IPS-15b (cell line): ENCODE results near the gene GNAT1.

ENCODE experiments used
- H3K27me3 ChIP-seq: one replicate; pipeline ENCODE4 v1.6.1; 2013; ENCODE audit warnings: low read length; ENCODE audit not compliant: control insufficient read depth, insufficient read depth
- H3K36me3 ChIP-seq: one replicate; pipeline ENCODE4 v1.6.1; 2013; ENCODE audit warnings: low read length; ENCODE audit not compliant: control insufficient read depth, insufficient read depth
- H3K4me1 ChIP-seq: one replicate; pipeline ENCODE4 v1.6.1; 2013; ENCODE audit warnings: mild to moderate bottlenecking, low read length; ENCODE audit not compliant: control insufficient read depth, insufficient read depth
- H3K4me3 ChIP-seq: one replicate; pipeline ENCODE4 v1.5.1; 2013; ENCODE audit warnings: low read depth, low read length
- H3K9ac ChIP-seq: one replicate; pipeline ENCODE4 v1.6.1; 2013; ENCODE audit warnings: low read depth, mild to moderate bottlenecking, low read length
- H3K9me3 ChIP-seq: one replicate; pipeline ENCODE4 v1.6.1; 2013; ENCODE audit warnings: mild to moderate bottlenecking, low read length; ENCODE audit not compliant: control insufficient read depth, insufficient read depth

The GNAT1 gene

DNA sequence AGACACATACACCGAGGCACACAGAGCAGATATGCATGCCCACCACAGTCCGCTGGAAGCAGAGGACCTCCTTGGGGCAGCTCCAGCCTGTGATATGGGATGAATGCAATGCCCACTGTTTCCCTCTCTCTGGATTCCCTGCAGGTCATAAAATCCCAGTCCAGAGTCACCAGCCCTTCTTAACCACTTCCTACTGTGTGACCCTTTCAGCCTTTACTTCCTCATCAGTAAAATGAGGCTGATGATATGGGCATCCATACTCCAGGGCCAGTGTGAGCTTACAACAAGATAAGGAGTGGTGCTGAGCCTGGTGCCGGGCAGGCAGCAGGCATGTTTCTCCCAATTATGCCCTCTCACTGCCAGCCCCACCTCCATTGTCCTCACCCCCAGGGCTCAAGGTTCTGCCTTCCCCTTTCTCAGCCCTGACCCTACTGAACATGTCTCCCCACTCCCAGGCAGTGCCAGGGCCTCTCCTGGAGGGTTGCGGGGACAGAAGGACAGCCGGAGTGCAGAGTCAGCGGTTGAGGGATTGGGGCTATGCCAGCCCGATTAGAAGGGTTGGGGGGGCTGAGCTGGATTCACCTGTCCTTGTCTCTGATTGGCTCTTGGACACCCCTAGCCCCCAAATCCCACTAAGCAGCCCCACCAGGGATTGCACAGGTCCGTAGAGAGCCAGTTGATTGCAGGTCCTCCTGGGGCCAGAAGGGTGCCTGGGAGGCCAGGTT, at the start of gene GNAT1:
GNAT1 (plus strand) TSS at position 675 of the 725 bp plus-strand sequence. CDS start 116 bp downstream, outside the sequence.
- Histone ChIP-seq H3K27me3 (peaks cover 4% of the 10 kb centered on the region), H3K4me1 (no peaks in the 10 kb centered on the region), H3K9ac (no peak within 1 kb of the TSS), H3K4me3 (no peak within 1 kb of the TSS), H3K36me3 (peaks cover 7% of the 10 kb centered on the region), H3K9me3 (no peaks in the 10 kb centered on the region)

DNA sequence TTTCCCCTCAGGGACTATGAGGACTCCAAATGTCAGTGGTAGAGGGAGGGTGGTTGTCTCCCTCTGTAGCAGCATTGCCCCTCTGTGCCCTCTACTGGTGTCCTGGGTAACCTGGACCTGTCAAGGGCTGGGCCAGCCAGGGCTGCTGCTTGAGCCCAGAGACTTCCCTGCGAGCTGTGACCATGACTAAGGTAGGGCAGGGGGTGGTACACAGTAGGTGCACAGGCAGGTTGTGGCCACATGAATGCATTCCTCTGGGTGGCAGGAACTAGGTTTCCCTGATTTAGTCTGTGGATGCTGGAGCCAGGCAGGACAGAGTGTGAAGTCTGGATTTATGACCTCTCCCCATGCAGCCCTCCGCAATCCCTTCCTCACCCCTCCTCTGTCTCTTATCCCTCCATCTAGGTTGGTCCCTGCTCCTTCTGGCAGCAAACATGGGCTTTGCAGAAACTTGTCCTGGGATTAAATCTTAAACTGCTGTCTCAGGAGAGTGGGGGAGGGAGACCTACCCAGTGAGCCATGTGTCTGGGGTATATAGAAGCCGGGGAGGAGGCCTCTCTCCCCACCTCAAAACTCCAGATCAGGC, 45.0 kb upstream of the GNAT1 start:
- Histone ChIP-seq H3K36me3 (no peaks in the 10 kb centered on the region), H3K4me1 (peaks cover 10% of the 10 kb centered on the region), H3K4me3 (no peak overlapping the region), H3K27me3 (no peaks in the 10 kb centered on the region), H3K9ac (no peak overlapping the region), H3K9me3 (no peaks in the 10 kb centered on the region)

DNA sequence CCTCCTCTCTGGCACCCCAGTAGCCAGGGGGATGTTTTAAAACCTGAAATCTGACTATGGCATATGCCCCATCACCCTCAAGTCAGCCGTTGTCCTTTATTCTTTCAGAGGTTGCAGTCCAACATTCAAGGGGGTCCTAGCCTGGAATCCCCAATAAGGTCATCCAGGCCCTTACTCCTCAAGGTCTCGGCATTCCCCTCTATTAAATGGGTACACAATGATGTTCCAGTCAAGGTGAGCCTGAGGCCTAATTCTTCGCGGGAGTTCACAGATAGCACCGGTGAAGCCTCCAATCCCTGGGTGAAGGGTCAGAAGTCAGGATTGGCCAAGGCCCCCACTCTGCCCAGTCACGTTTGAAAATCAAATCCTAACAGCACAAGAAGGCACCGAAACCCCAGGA, 44.4 kb upstream of the GNAT1 start:
- Histone ChIP-seq H3K4me1 (peaks cover 12% of the 10 kb centered on the region), H3K36me3 (no peaks in the 10 kb centered on the region), H3K4me3 (no peak overlapping the region), H3K27me3 (no peaks in the 10 kb centered on the region), H3K9me3 (no peaks in the 10 kb centered on the region), H3K9ac (no peak overlapping the region)

DNA sequence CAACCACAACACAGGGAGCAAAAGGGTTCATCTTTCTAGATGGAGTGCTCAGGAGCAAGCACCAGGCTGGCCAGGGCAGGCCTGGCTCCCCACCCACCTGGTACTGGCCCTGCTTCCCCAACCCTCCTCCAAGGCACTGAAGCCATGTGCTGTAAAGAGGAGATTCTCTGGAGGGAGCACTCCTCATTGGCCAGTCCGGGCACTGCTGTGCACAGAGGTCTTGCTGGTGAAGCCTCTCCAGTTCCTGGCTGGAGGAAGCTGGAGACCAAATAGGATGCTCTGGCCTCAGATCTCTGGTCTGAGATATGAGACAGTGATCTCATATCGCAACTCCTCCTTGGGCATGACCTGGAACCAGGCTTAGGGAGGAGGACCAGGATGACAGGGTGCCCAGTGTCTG, 44.0 kb upstream of the GNAT1 start:
- Histone ChIP-seq H3K9me3 (no peaks in the 10 kb centered on the region), H3K9ac (no peak overlapping the region), H3K36me3 (no peaks in the 10 kb centered on the region), H3K4me1 (peaks cover 12% of the 10 kb centered on the region), H3K4me3 (no peak overlapping the region), H3K27me3 (no peaks in the 10 kb centered on the region)

DNA sequence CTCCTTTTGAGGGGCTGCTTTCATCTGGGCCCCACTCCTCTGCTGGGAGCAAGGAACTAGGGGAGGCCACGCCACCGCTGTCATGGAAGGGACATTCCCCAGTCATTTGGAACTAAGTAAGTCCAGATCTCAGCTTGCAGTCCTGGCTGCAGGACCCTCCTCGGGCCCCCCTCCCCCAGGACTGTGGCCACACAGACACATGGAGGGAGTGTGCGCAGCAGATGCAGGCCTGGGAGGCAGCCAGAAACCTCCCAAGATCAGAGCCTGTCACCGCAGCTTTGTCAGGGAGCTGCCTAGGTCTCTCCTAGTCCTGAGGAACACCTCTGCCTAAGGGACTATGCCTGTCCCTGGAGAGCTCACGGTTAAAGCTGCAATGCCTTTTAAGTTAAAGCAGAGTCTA, 43.5 kb upstream of the GNAT1 start:
- H3K9me3 ChIP-seq, result no peaks in the 10 kb centered on the region
- H3K4me3 ChIP-seq, result no peak overlapping the region
- no peak overlapping the region for H3K9ac ChIP-seq
- no peaks in the 10 kb centered on the region for H3K27me3 ChIP-seq
- H3K36me3 ChIP-seq, result no peaks in the 10 kb centered on the region
- peaks cover 12% of the 10 kb centered on the region for H3K4me1 ChIP-seq

DNA sequence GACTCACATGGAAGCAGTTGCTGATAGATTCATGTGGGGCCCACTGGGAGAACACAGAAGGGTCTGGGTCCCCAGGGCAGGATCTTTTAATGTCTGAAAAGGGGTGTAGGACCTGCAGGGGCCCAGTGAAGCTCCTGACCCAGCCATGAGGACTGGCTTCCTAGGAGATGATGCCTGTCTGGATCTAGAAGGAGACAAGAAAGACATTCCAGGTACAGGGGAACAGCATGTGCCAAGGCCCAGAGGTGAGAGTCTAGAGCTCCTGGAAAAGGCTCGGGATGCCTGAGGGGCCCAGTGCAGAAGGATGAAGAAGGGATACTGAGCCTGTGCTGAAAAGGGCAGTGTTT, 41.0 kb upstream of the GNAT1 start:
- Histone ChIP-seq H3K4me3 (no peak overlapping the region), H3K36me3 (no peaks in the 10 kb centered on the region), H3K27me3 (peaks cover 14% of the 10 kb centered on the region), H3K9ac (peak overlapping the region; percentile 32), H3K9me3 (no peaks in the 10 kb centered on the region), H3K4me1 (peaks cover 18% of the 10 kb centered on the region)

DNA sequence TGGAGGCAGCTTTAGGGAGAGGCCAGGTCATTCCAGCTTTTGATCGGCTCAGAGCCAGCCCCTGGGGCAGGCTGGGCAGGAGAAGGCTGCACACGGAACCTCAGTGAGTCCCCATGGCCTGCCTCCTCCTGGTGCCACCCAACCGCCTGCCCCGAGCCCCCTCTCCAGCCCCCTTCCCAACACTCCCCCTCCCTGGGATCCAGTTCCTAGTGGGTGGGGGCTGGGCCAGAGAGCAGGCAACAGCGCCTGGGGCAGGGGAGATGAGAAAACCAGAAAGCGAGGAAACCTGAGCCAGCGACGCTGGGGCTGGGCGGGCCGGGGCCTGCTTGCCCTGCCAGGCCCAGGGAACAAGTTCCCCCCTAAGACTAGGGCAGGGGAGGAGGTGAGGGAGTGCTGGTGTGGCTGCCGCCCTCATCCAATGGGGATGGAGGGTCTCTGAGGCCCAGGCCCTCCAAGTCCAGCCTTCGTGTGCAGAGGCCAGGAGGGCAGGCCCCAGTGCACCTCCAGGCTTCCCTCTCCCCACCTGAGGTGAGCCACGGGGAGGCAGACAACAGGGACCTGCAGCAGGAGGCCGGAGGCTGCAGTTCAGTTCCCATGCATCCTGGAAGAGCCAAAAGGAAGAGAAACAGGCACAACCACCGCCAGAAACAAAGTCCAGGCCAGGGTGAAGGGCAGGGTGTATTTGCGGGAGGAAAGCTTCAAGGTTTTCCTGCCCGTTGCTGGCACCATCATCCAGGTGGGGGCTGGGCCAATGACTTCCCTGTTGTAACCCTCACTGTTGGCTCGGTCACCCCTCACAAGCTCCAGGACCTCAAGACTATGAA, 40.3 kb upstream of the GNAT1 start:
- peaks cover 15% of the 10 kb centered on the region for H3K27me3 ChIP-seq
- H3K9me3 ChIP-seq, result no peaks in the 10 kb centered on the region
- no peak overlapping the region for H3K4me3 ChIP-seq
- H3K4me1 ChIP-seq, result peaks cover 18% of the 10 kb centered on the region
- H3K9ac ChIP-seq, result peak overlapping the region; percentile 24
- H3K36me3 ChIP-seq, result no peaks in the 10 kb centered on the region

DNA sequence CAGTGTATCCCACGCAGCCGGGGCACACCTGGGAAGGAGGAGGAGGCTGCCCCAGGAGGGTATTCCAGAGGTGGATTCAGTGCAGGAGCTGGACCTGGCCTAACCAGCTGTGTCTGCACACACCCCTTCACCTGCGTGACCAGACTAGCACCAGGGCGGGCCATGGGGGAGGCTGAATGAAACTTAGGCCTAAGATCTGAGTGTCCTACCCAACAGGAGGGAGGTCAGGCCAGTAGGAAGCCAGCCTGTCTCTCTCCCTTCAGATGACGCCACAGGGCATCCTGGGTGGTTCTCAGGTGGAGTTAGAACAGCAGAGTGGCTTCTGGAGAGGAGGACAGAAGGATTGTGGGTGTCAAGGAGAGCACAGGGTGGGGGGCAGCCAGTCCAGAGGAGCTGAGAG, 39.7 kb upstream of the GNAT1 start:
- Histone ChIP-seq H3K4me1 (peaks cover 18% of the 10 kb centered on the region), H3K27me3 (peaks cover 18% of the 10 kb centered on the region), H3K4me3 (no peak overlapping the region), H3K9me3 (no peaks in the 10 kb centered on the region), H3K9ac (peak overlapping the region; percentile 24), H3K36me3 (no peaks in the 10 kb centered on the region)

DNA sequence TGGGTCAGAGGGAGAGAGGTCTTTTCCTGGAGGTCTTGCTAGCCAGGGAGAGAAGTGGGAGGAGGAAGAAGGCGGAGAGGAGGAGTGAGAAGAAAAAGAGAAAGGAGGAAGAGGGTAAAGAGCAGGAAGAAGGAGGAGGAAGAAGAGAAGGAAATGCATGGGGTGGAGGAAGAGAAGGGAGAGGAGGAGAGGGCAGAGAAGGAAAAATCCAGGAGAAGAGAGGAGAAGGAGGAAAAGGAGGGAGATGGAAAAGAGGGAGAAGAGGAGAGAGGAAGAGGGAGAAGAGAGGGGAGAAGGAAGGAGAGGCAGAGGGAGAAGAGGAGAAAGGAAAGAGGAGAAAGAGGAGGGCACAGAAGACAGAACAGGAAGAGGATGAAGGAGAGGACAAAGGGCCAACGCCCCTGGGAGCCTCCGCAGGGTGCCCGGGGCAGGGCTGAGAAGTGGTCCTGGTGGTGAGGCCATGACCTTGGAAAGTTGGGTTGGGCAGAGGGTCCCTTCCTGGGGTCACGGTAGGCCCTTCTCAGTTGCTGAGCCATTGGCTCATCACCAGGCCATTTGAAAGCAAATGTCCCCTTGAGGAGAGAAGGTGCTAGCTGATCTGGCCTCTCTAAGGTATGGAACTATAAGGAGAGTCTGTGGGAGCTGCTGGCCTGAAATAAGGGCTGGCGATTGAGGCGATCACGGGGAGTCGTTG, 37.5 kb upstream of the GNAT1 start:
- no peaks in the 10 kb centered on the region for H3K9me3 ChIP-seq
- no peaks in the 10 kb centered on the region for H3K36me3 ChIP-seq
- H3K27me3 ChIP-seq, result peaks cover 18% of the 10 kb centered on the region
- H3K9ac ChIP-seq, result no peak overlapping the region
- H3K4me3 ChIP-seq, result peak overlapping the region; percentile 50
- H3K4me1 ChIP-seq, result peaks cover 20% of the 10 kb centered on the region

DNA sequence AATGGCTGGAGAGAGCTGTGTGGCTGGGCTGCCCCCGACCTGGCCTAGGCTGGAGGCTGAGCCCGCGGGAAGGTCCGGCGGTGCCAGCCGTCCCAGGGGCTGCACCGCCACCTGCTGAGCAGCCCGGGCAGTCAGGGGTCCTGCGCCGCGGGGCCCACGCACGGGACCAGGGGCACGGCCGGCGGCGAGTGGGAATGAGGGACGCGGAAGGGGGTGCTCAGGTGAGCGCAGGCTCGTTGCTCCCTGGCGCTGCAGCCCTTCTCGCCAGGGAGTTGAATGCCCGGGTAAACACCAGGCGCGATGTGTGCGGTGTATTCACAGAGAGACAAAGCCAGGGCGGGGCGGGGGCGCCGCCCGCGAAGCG, 37.0 kb upstream of the GNAT1 start:
- Histone ChIP-seq H3K4me1 (peaks cover 20% of the 10 kb centered on the region), H3K9me3 (no peaks in the 10 kb centered on the region), H3K36me3 (no peaks in the 10 kb centered on the region), H3K9ac (no peak overlapping the region), H3K27me3 (peaks cover 18% of the 10 kb centered on the region), H3K4me3 (peak overlapping the region; percentile 50)

DNA sequence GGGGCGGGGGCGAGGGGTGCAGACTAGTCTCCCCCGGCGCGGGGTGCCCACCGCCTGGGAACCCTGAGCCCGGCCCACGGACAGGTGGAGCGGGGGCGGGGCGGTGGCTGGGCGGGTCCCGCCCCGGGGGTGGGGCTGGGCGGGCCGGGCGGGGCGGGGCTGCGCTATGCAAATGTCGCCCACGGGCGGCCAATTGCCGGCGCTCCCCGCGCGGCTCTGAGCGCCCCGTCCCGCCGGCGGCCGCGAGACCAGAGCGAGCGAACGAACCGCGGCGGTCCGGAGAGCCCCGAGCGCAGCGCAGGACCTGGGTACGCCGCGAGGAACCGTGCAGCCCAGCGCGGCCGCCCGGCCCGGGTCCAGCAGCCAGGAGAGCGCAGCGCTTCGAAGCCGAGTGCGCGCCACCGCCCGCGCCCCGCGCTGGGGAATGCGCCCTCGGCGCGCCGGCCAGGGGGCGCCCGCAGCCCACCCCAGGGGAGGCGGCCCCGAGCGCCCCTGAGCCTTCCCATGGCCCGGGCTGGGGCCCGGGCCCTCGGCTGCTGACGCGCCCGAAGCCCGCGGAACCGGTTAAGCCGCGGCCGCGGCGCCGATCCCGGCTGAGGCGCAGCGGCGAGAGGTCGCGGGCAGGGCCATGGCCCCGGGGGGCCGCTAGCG, 36.4 kb upstream of the GNAT1 start, which contains the start of gene SEMA3F:
SEMA3F (plus strand) TSS at position 485 of the 651 bp plus-strand sequence. CDS start 4,299 bp downstream, outside the sequence.
- H3K27me3 ChIP-seq, result peaks cover 18% of the 10 kb centered on the region
- peaks cover 4% of the 10 kb centered on the region for H3K36me3 ChIP-seq
- H3K4me3 ChIP-seq, result peak within 1 kb of the TSS; percentile 59
- no peaks in the 10 kb centered on the region for H3K9me3 ChIP-seq
- peak within 1 kb of the TSS; percentile 4 for H3K9ac ChIP-seq
- peaks cover 20% of the 10 kb centered on the region for H3K4me1 ChIP-seq
